ENCODE results near the gene TET3.

Gene TET3

DNA sequence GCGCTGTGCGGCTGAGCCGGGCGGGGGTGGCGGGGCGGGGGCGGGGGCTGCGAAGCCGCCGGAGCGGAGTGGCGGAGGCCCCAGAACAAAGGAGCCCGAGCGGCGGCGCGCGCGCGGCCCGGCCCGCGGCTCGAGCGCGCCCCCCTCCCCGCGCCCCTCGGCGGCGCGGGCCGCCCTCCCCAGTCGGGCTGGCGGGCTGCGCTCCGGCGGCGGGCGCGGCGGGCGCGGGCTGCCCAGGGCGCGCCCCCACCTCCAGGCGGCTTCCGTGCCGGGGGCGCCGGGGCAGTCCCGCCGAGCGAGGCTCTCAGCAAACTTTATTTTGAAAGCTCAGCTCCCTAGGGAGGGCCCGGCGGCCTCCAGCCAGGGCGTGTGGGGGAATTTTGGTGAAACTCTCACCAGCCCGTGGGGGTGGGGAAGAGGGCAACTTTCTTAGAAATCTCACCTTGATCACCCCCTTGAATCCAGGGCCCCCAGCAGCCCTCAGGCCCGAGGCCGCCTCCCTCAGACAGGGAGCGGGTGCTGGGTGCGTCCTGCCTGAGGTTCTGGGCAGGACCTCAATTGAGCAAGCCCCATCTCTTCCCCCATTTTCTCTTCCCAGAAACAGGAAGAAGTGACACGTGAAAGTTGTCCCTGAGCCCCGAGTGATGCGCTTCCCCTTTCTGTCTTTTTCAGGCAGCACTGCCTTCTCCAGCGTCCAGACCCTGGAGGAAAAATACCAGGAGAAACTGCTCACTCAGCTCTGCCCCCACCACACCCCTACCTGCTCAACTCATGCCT lies 786 bp downstream of the TET3 start:
- Histone ChIP-seq H3K9ac (ENCODE audit: low read length in 5 of 5) (peak overlapping the region; percentile 38 to 71 (median 60)), H3K9me3 (ENCODE audit: control insufficient read depth in 5 of 5, low read length in 5 of 5) (no peaks in the 10 kb centered on the region), H3K4me1 (ENCODE audit: control insufficient read depth in 5 of 5, insufficient read depth in 5 of 5, low read length in 5 of 5) (peaks cover 8 to 73% (median 62%) of the 10 kb centered on the region in 5 donors), H3K27me3 (ENCODE audit: control insufficient read depth in 5 of 5, insufficient read depth in 4 of 5, low read length in 5 of 5) (peaks cover 0 to 8% (median 0%) of the 10 kb centered on the region in 5 donors), H3K36me3 (ENCODE audit: control insufficient read depth in 5 of 5, insufficient read depth in 5 of 5, low read length in 5 of 5) (peaks cover 0 to 8% (median 3%) of the 10 kb centered on the region in 5 donors), H3K4me3 (ENCODE audit: low read depth in 1 of 5, low read length in 5 of 5) (peak overlapping the region; percentile 53 to 67 (median 63)), H3K27ac (ENCODE audit: low read depth, low read length) (peak overlapping the region; percentile 54)

DNA sequence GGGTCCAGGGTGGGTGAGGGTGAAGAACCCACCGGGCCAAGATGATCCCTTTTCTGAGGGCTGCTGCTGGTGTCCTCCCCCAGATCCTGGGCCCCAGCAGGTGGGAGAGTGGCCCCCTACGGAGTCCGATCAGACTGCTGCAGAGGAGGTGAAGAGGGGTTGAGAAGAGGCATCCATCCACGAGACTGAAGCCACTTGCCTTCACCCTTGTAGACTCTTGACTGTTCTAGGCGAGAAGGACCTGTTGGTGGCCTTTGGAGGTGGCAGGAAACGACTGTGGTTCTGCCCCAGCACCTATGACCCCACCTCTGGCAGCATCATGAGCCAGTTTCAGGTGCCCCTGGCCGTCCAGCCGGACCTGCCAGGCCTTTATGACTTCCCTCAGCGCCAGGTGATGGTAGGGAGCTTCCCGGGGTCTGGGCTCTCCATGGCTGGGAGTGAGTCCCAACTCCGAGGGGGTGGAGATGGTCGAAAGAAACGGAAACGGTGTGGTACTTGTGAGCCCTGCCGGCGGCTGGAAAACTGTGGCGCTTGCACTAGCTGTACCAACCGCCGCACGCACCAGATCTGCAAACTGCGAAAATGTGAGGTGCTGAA lies 1.5 kb downstream of the TET3 start:
- Histone ChIP-seq H3K4me1 (ENCODE audit: control insufficient read depth in 5 of 5, insufficient read depth in 5 of 5, low read length in 5 of 5) (peaks cover 4 to 68% (median 58%) of the 10 kb centered on the region in 5 donors), H3K27me3 (ENCODE audit: control insufficient read depth in 5 of 5, insufficient read depth in 4 of 5, low read length in 5 of 5) (peaks cover 0 to 3% (median 0%) of the 10 kb centered on the region in 5 donors), H3K9me3 (ENCODE audit: control insufficient read depth in 5 of 5, low read length in 5 of 5) (no peaks in the 10 kb centered on the region), H3K36me3 (ENCODE audit: control insufficient read depth in 5 of 5, insufficient read depth in 5 of 5, low read length in 5 of 5) (peaks cover 0 to 8% (median 3%) of the 10 kb centered on the region in 5 donors), H3K4me3 (ENCODE audit: low read depth in 1 of 5, low read length in 5 of 5) (peak overlapping the region; percentile 53 to 67 (median 63)), H3K27ac (ENCODE audit: low read depth, low read length) (peak overlapping the region; percentile 54), H3K9ac (ENCODE audit: low read length in 5 of 5) (peak overlapping the region in 1 of 5 donors; percentile 60)

DNA sequence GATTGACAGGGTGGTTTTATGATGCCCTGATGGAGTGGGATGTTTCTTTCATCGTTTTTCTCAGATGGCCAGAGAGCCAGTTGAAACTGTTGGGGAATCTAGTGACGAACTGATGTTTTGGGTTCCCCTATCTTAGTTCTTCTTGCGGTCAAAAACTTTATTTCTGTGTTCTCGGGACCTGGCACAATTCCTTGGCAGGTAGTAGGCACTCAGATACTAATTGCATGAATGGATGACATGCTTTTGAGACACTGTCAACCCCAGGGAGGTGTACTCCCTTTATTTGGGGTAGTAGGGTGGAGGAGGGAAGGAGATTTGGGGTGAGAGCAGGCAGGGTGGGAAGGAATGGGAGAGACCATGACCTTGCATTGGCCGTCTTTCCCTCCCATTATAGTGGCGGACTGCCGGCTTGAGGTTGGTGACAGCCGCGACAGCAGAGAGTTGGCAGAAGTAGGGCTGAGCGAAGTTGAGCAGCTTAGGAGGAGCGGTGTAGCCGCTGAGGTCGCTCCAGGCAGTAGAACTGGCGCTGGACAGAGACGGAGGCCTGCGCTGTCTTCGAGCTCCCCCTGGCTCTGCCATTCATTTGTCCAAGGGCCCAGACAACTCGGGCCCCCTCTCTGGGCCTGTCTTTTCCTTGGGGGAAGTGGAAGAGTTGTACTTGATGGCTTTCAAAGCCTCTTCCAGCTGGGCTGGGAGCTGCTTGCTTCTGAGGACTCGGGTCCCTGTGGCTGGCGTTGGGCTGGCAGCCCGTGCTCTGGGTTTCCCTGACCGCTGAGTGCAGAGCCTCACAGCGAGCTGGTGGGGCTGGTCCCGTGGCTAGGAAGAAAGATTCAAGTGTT lies 2.6 kb downstream of the TET3 start:
- Histone ChIP-seq H3K4me3 (ENCODE audit: low read depth in 1 of 5, low read length in 5 of 5) (peak overlapping the region; percentile 1 to 66 (median 41)), H3K9ac (ENCODE audit: low read length in 5 of 5) (peak overlapping the region in 3 of 5 donors; percentile 5 to 16 (median 14)), H3K4me1 (ENCODE audit: control insufficient read depth in 5 of 5, insufficient read depth in 5 of 5, low read length in 5 of 5) (peaks cover 2 to 57% (median 46%) of the 10 kb centered on the region in 5 donors), H3K36me3 (ENCODE audit: control insufficient read depth in 5 of 5, insufficient read depth in 5 of 5, low read length in 5 of 5) (peaks cover 0 to 8% (median 3%) of the 10 kb centered on the region in 5 donors), H3K27ac (ENCODE audit: low read depth, low read length) (no peak overlapping the region), H3K9me3 (ENCODE audit: control insufficient read depth in 5 of 5, low read length in 5 of 5) (no peaks in the 10 kb centered on the region), H3K27me3 (ENCODE audit: control insufficient read depth in 5 of 5, insufficient read depth in 4 of 5, low read length in 5 of 5) (no peaks in the 10 kb centered on the region)

DNA sequence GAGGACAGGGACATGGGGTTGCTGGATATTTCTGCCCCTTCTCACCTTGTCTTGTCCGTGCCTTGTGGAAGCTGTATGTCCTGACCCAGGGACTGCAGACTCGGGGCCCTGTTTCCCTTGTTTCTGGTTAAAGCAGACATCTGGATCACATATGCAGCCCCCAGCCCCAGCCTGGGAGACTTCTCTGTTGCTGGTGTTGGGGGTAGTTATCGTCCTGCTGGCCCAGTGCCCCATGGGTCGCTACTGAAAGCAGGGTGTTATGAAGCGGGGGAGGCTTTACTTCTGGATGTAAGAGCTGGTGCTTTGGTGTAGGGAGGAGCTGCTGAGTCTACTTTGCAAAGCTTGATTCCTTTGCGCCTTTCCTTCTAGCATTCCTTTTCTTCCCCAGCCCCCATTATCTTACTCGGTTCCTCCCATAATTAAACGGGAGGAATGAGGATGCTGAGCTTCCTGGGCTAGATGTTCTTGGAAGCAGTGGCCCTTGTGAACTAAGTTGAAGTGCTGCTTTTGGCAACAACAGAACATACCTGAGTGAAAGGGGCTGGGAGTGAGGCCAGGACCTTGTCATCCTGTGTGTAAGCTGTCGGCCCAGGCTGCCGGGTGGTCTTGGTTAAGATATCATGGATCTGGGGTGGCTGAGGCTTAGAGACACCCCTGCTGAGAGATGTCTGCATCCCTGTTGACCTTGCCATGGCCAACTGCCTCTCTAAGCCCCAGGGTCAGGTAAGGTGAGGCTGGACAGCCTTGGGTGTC lies 3.4 kb downstream of the TET3 start:
- Histone ChIP-seq H3K36me3 (ENCODE audit: control insufficient read depth in 5 of 5, insufficient read depth in 5 of 5, low read length in 5 of 5) (peaks cover 0 to 11% (median 3%) of the 10 kb centered on the region in 5 donors), H3K4me3 (ENCODE audit: low read depth in 1 of 5, low read length in 5 of 5) (peak overlapping the region in 4 of 5 donors; percentile 9 to 66 (median 42)), H3K4me1 (ENCODE audit: control insufficient read depth in 5 of 5, insufficient read depth in 5 of 5, low read length in 5 of 5) (peaks cover 0 to 55% (median 44%) of the 10 kb centered on the region in 5 donors), H3K9me3 (ENCODE audit: control insufficient read depth in 5 of 5, low read length in 5 of 5) (no peaks in the 10 kb centered on the region), H3K27me3 (ENCODE audit: control insufficient read depth in 5 of 5, insufficient read depth in 4 of 5, low read length in 5 of 5) (no peaks in the 10 kb centered on the region), H3K27ac (ENCODE audit: low read depth, low read length) (no peak overlapping the region), H3K9ac (ENCODE audit: low read length in 5 of 5) (peak overlapping the region in 2 of 5 donors; percentile 5 to 16)

DNA sequence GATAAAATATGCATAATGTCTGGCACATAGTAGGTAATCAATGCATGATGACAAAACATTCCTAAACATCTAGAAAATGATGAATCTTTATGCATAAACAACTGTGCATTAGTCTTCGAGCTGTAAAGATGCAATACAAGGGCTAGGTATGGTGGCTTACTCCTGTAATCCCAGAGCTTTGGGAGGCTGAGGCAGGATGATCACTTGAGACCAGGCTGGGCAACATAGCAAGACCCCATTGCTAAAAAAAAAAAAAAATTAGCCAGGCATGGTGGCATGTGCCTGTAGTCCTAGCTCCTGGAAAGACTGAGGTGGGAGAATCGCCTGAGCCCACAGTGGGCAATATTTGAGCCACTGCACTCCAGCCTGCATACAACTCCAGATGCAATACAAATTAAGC lies 5.3 kb downstream of the TET3 start:
- Histone ChIP-seq H3K9ac (ENCODE audit: low read length in 5 of 5) (no peak overlapping the region), H3K27me3 (ENCODE audit: control insufficient read depth in 5 of 5, insufficient read depth in 4 of 5, low read length in 5 of 5) (no peaks in the 10 kb centered on the region), H3K36me3 (ENCODE audit: control insufficient read depth in 5 of 5, insufficient read depth in 5 of 5, low read length in 5 of 5) (peaks cover 0 to 13% (median 3%) of the 10 kb centered on the region in 5 donors), H3K4me1 (ENCODE audit: control insufficient read depth in 5 of 5, insufficient read depth in 5 of 5, low read length in 5 of 5) (peaks cover 0 to 50% (median 31%) of the 10 kb centered on the region in 5 donors), H3K9me3 (ENCODE audit: control insufficient read depth in 5 of 5, low read length in 5 of 5) (no peaks in the 10 kb centered on the region), H3K27ac (ENCODE audit: low read depth, low read length) (no peak overlapping the region), H3K4me3 (ENCODE audit: low read depth in 1 of 5, low read length in 5 of 5) (no peak overlapping the region)

DNA sequence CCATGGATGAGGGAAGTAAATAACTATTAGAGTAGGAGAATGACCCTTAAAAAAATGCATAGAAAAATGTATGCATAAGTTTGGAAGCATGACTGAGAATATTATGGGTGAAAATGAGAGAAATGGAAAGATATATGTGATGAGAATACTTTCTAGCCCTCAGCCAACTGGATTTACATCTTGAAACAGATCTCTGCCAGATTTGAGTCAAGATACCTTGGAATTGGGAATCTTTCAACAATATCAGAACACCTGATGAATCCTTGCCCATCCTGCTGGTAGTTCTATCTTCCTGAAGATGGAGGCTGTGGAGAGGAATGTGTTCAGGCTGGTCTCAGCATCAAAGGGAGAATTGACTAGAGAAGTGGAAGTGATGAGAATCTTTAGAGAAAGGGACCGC lies 5.8 kb downstream of the TET3 start:
- peaks cover 0 to 13% (median 3%) of the 10 kb centered on the region in 5 donors for H3K36me3 ChIP-seq (ENCODE audit: control insufficient read depth in 5 of 5, insufficient read depth in 5 of 5, low read length in 5 of 5)
- H3K27ac ChIP-seq (ENCODE audit: low read depth, low read length): no peak overlapping the region
- no peaks in the 10 kb centered on the region for H3K9me3 ChIP-seq (ENCODE audit: control insufficient read depth in 5 of 5, low read length in 5 of 5)
- no peak overlapping the region for H3K9ac ChIP-seq (ENCODE audit: low read length in 5 of 5)
- no peak overlapping the region for H3K4me3 ChIP-seq (ENCODE audit: low read depth in 1 of 5, low read length in 5 of 5)
- H3K4me1 ChIP-seq (ENCODE audit: control insufficient read depth in 5 of 5, insufficient read depth in 5 of 5, low read length in 5 of 5): peaks cover 0 to 49% (median 30%) of the 10 kb centered on the region in 5 donors
- no peaks in the 10 kb centered on the region for H3K27me3 ChIP-seq (ENCODE audit: control insufficient read depth in 5 of 5, insufficient read depth in 4 of 5, low read length in 5 of 5)

DNA sequence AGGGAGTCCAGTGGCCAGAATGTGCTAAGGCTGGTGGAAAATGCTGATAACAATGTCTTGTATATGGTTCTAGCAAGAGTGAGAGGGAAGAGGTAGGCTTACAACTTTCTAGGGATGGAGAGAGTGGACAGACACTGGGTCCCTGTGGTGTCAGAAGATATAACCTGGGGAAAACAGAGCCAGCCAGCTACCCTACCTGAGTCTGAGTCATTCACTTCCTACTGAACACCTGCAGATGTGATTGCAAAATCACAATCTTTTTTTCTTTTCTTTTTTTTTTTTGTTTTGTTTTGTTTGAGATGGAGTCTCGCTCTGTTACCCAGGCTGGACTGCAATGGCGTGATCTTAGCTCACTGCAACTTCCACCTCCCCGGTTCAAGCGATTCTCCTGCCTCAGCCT lies 7.3 kb downstream of the TET3 start:
- no peak overlapping the region for H3K9ac ChIP-seq (ENCODE audit: low read length in 5 of 5)
- H3K27me3 ChIP-seq (ENCODE audit: control insufficient read depth in 5 of 5, insufficient read depth in 4 of 5, low read length in 5 of 5): no peaks in the 10 kb centered on the region
- H3K4me3 ChIP-seq (ENCODE audit: low read depth in 1 of 5, low read length in 5 of 5): no peak overlapping the region
- no peak overlapping the region for H3K27ac ChIP-seq (ENCODE audit: low read depth, low read length)
- no peaks in the 10 kb centered on the region for H3K9me3 ChIP-seq (ENCODE audit: control insufficient read depth in 5 of 5, low read length in 5 of 5)
- H3K4me1 ChIP-seq (ENCODE audit: control insufficient read depth in 5 of 5, insufficient read depth in 5 of 5, low read length in 5 of 5): peaks cover 0 to 37% (median 16%) of the 10 kb centered on the region in 5 donors
- peaks cover 0 to 9% (median 2%) of the 10 kb centered on the region in 5 donors for H3K36me3 ChIP-seq (ENCODE audit: control insufficient read depth in 5 of 5, insufficient read depth in 5 of 5, low read length in 5 of 5)

DNA sequence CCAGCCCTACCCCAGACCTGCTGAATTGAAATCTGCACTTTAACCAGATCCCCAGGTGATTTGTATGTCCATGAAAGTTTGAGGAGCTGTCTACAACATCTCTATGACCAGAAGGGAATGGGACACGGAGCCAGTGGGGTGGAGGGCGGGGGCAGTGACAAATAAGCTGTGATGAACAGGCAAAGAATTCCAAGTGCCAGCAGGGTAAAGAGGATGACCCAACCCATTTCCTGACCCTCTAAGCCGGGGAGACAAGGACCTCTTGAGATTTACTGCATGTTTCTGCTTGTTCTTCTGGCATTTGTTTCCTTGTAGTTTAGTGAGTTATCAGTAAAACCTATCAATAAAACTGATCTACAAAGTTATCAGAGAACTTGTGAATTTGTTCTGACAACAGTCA lies 8.7 kb downstream of the TET3 start:
- Histone ChIP-seq H3K27ac (ENCODE audit: low read depth, low read length) (no peak overlapping the region), H3K4me3 (ENCODE audit: low read depth in 1 of 5, low read length in 5 of 5) (no peak overlapping the region), H3K9ac (ENCODE audit: low read length in 5 of 5) (no peak overlapping the region), H3K9me3 (ENCODE audit: control insufficient read depth in 5 of 5, low read length in 5 of 5) (no peaks in the 10 kb centered on the region), H3K4me1 (ENCODE audit: control insufficient read depth in 5 of 5, insufficient read depth in 5 of 5, low read length in 5 of 5) (peaks cover 0 to 28% (median 3%) of the 10 kb centered on the region in 5 donors), H3K36me3 (ENCODE audit: control insufficient read depth in 5 of 5, insufficient read depth in 5 of 5, low read length in 5 of 5) (peaks cover 0 to 9% (median 2%) of the 10 kb centered on the region in 5 donors), H3K27me3 (ENCODE audit: control insufficient read depth in 5 of 5, insufficient read depth in 4 of 5, low read length in 5 of 5) (no peaks in the 10 kb centered on the region)

DNA sequence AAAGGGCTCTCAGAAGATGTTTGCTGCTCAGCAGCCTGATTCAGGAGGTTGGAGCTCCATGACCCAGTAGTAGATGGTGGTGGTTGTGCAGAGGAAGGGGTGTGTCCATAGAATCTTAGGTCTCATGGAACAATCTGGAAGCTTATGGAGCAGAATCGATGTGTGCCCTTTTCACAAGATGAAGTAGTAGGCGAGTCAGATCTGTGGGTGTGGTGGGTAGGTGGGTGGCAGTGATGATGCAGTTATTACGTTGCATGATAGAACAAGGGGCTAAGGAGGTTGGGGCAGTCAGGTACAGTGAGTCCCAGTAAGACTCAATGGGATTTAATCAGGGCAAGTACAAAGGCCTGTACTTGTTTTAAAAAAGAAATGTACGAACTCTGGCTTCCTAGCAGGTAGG lies 9.1 kb downstream of the TET3 start:
- Histone ChIP-seq H3K9ac (ENCODE audit: low read length in 5 of 5) (no peak overlapping the region), H3K27me3 (ENCODE audit: control insufficient read depth in 5 of 5, insufficient read depth in 4 of 5, low read length in 5 of 5) (no peaks in the 10 kb centered on the region), H3K27ac (ENCODE audit: low read depth, low read length) (no peak overlapping the region), H3K36me3 (ENCODE audit: control insufficient read depth in 5 of 5, insufficient read depth in 5 of 5, low read length in 5 of 5) (peaks cover 0 to 9% (median 2%) of the 10 kb centered on the region in 5 donors), H3K4me1 (ENCODE audit: control insufficient read depth in 5 of 5, insufficient read depth in 5 of 5, low read length in 5 of 5) (peaks cover 0 to 26% (median 0%) of the 10 kb centered on the region in 5 donors), H3K4me3 (ENCODE audit: low read depth in 1 of 5, low read length in 5 of 5) (no peak overlapping the region), H3K9me3 (ENCODE audit: control insufficient read depth in 5 of 5, low read length in 5 of 5) (no peaks in the 10 kb centered on the region)

Data from subcutaneous abdominal adipose tissue (tissue), 5 donors.